HFF-Myc (cell line): ENCODE measurements around the gene CCDC68.

ENCODE experiments used
- DNase-seq: peaks from one replicate; pipeline ENCODE4 v3.0.0-alpha.2; 2011; ENCODE audit warnings: low read depth; ENCODE audit errors: extremely low read depth
- H3K4me3 ChIP-seq: replicated peaks from 2 replicates; pipeline ENCODE4 v1.5.1; 2011; ENCODE audit warnings: low read depth, mild to moderate bottlenecking, control low read depth, low read length
- CTCF ChIP-seq: IDR thresholded peaks from 2 replicates; pipeline ENCODE4 v1.5.1; 2012; ENCODE audit warnings: mild to moderate bottlenecking, low read depth, low read length, control low read depth; ENCODE audit errors: missing control alignments

CCDC68 gene

GRCh38 chr18:54999016-54999415, 39.8 kb upstream of the CCDC68 start:
- DNase-seq = no peak
- no peak for TF ChIP-seq CTCF
- no peak overlapping the region for H3K4me3 ChIP-seq

- TF ChIP-seq CTCF = no peak
Measured at GRCh38 chr18:54995421-54996143, 36.3 kb upstream of the CCDC68 start.

GRCh38 chr18:54991981-54992380, 32.7 kb upstream of the CCDC68 start:
- no peak overlapping the region for H3K4me3 ChIP-seq
- TF ChIP-seq CTCF = no peak
- DNase-seq = no peak

More at GRCh38 chr18:54995421-54996143, 36.3 kb upstream of the CCDC68 start:
- DNase-seq = no peak
- no peak overlapping the region for H3K4me3 ChIP-seq

GRCh38 chr18:54984908-54985307, 25.6 kb upstream of the CCDC68 start:
- H3K4me3 ChIP-seq = no peak overlapping the region
- no peak for DNase-seq

GRCh38 chr18:54983791-54984190, 24.5 kb upstream of the CCDC68 start:
- no peak overlapping the region for H3K4me3 ChIP-seq
- DNase-seq = no peak
- TF ChIP-seq CTCF = no peak

More at GRCh38 chr18:54984908-54985307, 25.6 kb upstream of the CCDC68 start:
- TF ChIP-seq CTCF = no peak

- peak; percentile 53 for DNase-seq
- peak; percentile 52 for TF ChIP-seq CTCF
- H3K4me3 ChIP-seq = no peak overlapping the region
Measured at GRCh38 chr18:54983041-54983686, 23.9 kb upstream of the CCDC68 start.
